ENCODE measurements around the gene TEKT2.

GRCh38 chr1:36134031-36134430 is 50.1 kb downstream of the TEKT2 start:
- no peak for TF ChIP-seq CTCF (IDR thresholded peaks at IDR 0.05; ENCODE audit: low read depth, low read length)
- TF ChIP-seq EZH2phosphoT487 (IDR thresholded peaks at IDR 0.05; ENCODE audit: low read depth) = no peak

All from OCI-LY3 (cell line).